Muscle of arm (tissue), 14 donors: ENCODE data around the gene B4GALT5. TPM values are rescaled to one million over a fixed set of nuclear protein-coding genes. Genes with fewer than 3 reads are reported as not detected.
"Not testable (repeated sequence)": the region's sequence is repeated elsewhere in the genome, so short reads cannot be mapped to it uniquely, and the experiment has no call there.

Source experiments
- DNase-seq: peaks from one replicate; pipeline ENCODE4 v3.0.0-alpha.2; 2013
- long read RNA-seq, 11 donors: transcript quantifications; one replicate each; lab custom pipeline, GENCODE V29; 2026
- polyA plus RNA-seq, 12 donors: library from polyadenylated mRNA; unstranded; fragments of 120-200 nt; gene quantifications; one replicate each; pipeline ENCODE4 v1.2.1, GENCODE V29; 2013; ENCODE audit not compliant: insufficient read length in 12 of 12

The B4GALT5 gene
- 100 to 1,000 TPM in 1 of 12 donors, 10 to 100 TPM in 11; 30.5 to 148 (median 36.2) TPM for polyA plus RNA-seq
- long read RNA-seq, donor 1, full-length matches to known transcripts: 6 of 13 reads
- long read RNA-seq, donor 1, partial matches to known transcripts: 7 of 13 reads
- long read RNA-seq, donor 1, other reads (novel, unspliced or antisense): 0 of 13 reads
- long read RNA-seq, donor 2, full-length matches to known transcripts: 5 of 5 reads
- long read RNA-seq, donor 2, partial matches to known transcripts: 0 of 5 reads
- long read RNA-seq, donor 2, other reads (novel, unspliced or antisense): 0 of 5 reads
- long read RNA-seq, donor 3, full-length matches to known transcripts: 1 of 1 reads
- long read RNA-seq, donor 3, partial matches to known transcripts: 0 of 1 reads
- long read RNA-seq, donor 3, other reads (novel, unspliced or antisense): 0 of 1 reads
- long read RNA-seq, donor 4, full-length matches to known transcripts: 4 of 4 reads
- long read RNA-seq, donor 4, partial matches to known transcripts: 0 of 4 reads
- long read RNA-seq, donor 4, other reads (novel, unspliced or antisense): 0 of 4 reads
- long read RNA-seq, donor 5, full-length matches to known transcripts: 10 of 10 reads
- long read RNA-seq, donor 5, partial matches to known transcripts: 0 of 10 reads
- long read RNA-seq, donor 5, other reads (novel, unspliced or antisense): 0 of 10 reads
- long read RNA-seq, donor 6, full-length matches to known transcripts: 4 of 4 reads
- long read RNA-seq, donor 6, partial matches to known transcripts: 0 of 4 reads
- long read RNA-seq, donor 6, other reads (novel, unspliced or antisense): 0 of 4 reads
- long read RNA-seq, donor 7, full-length matches to known transcripts: 1 of 1 reads
- long read RNA-seq, donor 7, partial matches to known transcripts: 0 of 1 reads
- long read RNA-seq, donor 7, other reads (novel, unspliced or antisense): 0 of 1 reads
- long read RNA-seq, donor 8, full-length matches to known transcripts: 7 of 13 reads
- long read RNA-seq, donor 8, partial matches to known transcripts: 6 of 13 reads
- long read RNA-seq, donor 8, other reads (novel, unspliced or antisense): 0 of 13 reads
- long read RNA-seq, donor 9, full-length matches to known transcripts: 1 of 1 reads
- long read RNA-seq, donor 9, partial matches to known transcripts: 0 of 1 reads
- long read RNA-seq, donor 9, other reads (novel, unspliced or antisense): 0 of 1 reads
- long read RNA-seq, donor 10, full-length matches to known transcripts: 8 of 8 reads
- long read RNA-seq, donor 10, partial matches to known transcripts: 0 of 8 reads
- long read RNA-seq, donor 10, other reads (novel, unspliced or antisense): 0 of 8 reads
- long read RNA-seq, donor 11, full-length matches to known transcripts: 4 of 4 reads
- long read RNA-seq, donor 11, partial matches to known transcripts: 0 of 4 reads
- long read RNA-seq, donor 11, other reads (novel, unspliced or antisense): 0 of 4 reads

- peak; percentile 82 for DNase-seq
Measured at GRCh38 chr20:49713753-49714712, at the start of gene B4GALT5. Gene B4GALT5 (minus strand): TSS chr20:49713878. CDS start chr20:49713690, 188 bp downstream.

- DNase-seq: no peak
Measured at GRCh38 chr20:49762940-49763766, 49.5 kb upstream of the B4GALT5 start.

- DNase-seq: not testable (repeated sequence)
Measured at GRCh38 chr20:49761888-49762287, 48.2 kb upstream of the B4GALT5 start.

- DNase-seq: no peak
Measured at GRCh38 chr20:49759266-49759950, 45.7 kb upstream of the B4GALT5 start.

- DNase-seq: no peak
Measured at GRCh38 chr20:49758781-49759180, 45.1 kb upstream of the B4GALT5 start.

- no peak for DNase-seq
Measured at GRCh38 chr20:49757597-49757996, 43.9 kb upstream of the B4GALT5 start.

- no peak for DNase-seq
Measured at GRCh38 chr20:49756241-49756640, 42.6 kb upstream of the B4GALT5 start.

- no peak for DNase-seq
Measured at GRCh38 chr20:49754596-49754995, 40.9 kb upstream of the B4GALT5 start.

GRCh38 chr20:49753133-49753532, 39.5 kb upstream of the B4GALT5 start:
- no peak for DNase-seq

GRCh38 chr20:49752201-49752903, 38.7 kb upstream of the B4GALT5 start:
- no peak for DNase-seq

- no peak for DNase-seq
Measured at GRCh38 chr20:49751397-49751736, 37.7 kb upstream of the B4GALT5 start.

GRCh38 chr20:49750611-49751396, 37.1 kb upstream of the B4GALT5 start:
- no peak for DNase-seq

- no peak for DNase-seq
Measured at GRCh38 chr20:49749625-49750024, 35.9 kb upstream of the B4GALT5 start.

- DNase-seq: no peak
Measured at GRCh38 chr20:49748525-49748838, 34.8 kb upstream of the B4GALT5 start.

GRCh38 chr20:49747707-49748524, 34.2 kb upstream of the B4GALT5 start:
- DNase-seq: peak; percentile 78

GRCh38 chr20:49742948-49743347, 29.3 kb upstream of the B4GALT5 start:
- no peak for DNase-seq
